NCI-H446 (cell line): ENCODE data around the gene ZNF892.
"Not testable (repeated sequence)": the region's sequence is repeated elsewhere in the genome, so short reads cannot be mapped to it uniquely, and the experiment has no call there.

ENCODE experiments used
- DNase-seq, 2 experiments: peaks; one replicate each; lab custom pipeline; 2025; lab: John Stamatoyannopoulos, UW

Gene ZNF892

GRCh38 chr2:95231723-95232122 lies 24.4 kb downstream of the ZNF892 start:
- DNase-seq, result peak in 1 of 2 experiments; percentile 15

- no peak for DNase-seq
Measured at GRCh38 chr2:95232232-95232631, 24.9 kb downstream of the ZNF892 start.

- no peak for DNase-seq
Measured at GRCh38 chr2:95234286-95234785, 27.0 kb downstream of the ZNF892 start.

- no peak for DNase-seq
Measured at GRCh38 chr2:95234816-95235215, 27.5 kb downstream of the ZNF892 start.

- DNase-seq, result no peak
Measured at GRCh38 chr2:95238131-95238530, 30.8 kb downstream of the ZNF892 start.

GRCh38 chr2:95240091-95240490 lies 32.8 kb downstream of the ZNF892 start:
- no peak for DNase-seq

GRCh38 chr2:95240556-95240955 lies 33.2 kb downstream of the ZNF892 start:
- no peak for DNase-seq

- DNase-seq, result not testable (repeated sequence)
Measured at GRCh38 chr2:95242084-95242483, 34.8 kb downstream of the ZNF892 start.
